PC-3 (cell line): ENCODE results near the gene GPR119.

Experiments used
- EZH2 ChIP-seq: fragments of 300-600 bp; sonication (generic); IDR thresholded peaks from one replicate; pipeline ENCODE4 v1.6.1; 2017; ENCODE audit warnings: antibody characterized with exemption, mild to moderate bottlenecking, low read length; ENCODE audit not compliant: unreplicated experiment
- TF ChIP-seq, protein P1 (sequence below): fragments of 300-600 bp; sonication (generic); conservative IDR thresholded peaks from 2 replicates; pipeline ENCODE4 v1.5.1; 2017; ENCODE audit warnings: antibody characterized with exemption, low read depth, mild to moderate bottlenecking, low read length

DNA sequence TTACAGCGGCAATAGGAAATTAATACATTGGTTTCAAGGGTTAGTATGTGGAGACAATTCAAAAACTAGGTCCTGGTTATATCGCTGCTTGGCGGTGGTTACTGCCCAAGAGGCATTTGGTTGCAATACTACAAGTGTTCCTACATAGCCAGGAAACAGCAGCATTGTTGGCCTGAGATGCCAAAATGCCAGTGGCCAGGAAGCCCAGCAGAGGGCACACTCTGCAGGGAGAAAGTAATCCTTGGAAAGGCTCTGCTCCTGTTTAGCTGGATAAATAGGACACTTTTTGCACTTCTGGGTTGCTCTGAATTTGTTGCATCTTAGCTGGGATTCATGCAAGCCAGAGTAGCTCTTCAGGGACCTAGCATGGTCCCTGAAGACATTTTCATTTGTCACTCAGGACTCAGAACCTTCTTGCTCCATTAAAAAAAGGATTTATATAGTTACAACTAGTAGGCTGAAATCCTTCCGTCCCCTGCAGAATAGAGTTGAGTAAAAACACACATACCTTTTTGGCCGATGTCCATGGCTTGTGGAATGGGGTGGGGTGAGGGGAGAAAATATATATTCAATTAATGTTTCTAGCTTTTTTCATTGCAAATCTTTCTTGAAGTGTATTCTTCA is 8.1 kb upstream of the GPR119 start:
- TF ChIP-seq, protein P1, sequence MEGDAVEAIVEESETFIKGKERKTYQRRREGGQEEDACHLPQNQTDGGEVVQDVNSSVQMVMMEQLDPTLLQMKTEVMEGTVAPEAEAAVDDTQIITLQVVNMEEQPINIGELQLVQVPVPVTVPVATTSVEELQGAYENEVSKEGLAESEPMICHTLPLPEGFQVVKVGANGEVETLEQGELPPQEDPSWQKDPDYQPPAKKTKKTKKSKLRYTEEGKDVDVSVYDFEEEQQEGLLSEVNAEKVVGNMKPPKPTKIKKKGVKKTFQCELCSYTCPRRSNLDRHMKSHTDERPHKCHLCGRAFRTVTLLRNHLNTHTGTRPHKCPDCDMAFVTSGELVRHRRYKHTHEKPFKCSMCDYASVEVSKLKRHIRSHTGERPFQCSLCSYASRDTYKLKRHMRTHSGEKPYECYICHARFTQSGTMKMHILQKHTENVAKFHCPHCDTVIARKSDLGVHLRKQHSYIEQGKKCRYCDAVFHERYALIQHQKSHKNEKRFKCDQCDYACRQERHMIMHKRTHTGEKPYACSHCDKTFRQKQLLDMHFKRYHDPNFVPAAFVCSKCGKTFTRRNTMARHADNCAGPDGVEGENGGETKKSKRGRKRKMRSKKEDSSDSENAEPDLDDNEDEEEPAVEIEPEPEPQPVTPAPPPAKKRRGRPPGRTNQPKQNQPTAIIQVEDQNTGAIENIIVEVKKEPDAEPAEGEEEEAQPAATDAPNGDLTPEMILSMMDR: peak; percentile 75
- TF ChIP-seq EZH2: no peak
